Measurements from ENCODE around the gene SLC6A6. TPM values are rescaled to one million over a fixed set of nuclear protein-coding genes. Genes with fewer than 3 reads are reported as not detected.
A peak's percentile ranks its signal among the peaks of the same experiment; 100 is the strongest.
"Not testable (repeated sequence)": the region's sequence is repeated elsewhere in the genome, so short reads cannot be mapped to it uniquely, and the experiment has no call there.

The SLC6A6 gene
- polyA plus RNA-seq, 6 donors from 2014 or later = 4.7 to 9.1 (median 6.2) TPM

DNA sequence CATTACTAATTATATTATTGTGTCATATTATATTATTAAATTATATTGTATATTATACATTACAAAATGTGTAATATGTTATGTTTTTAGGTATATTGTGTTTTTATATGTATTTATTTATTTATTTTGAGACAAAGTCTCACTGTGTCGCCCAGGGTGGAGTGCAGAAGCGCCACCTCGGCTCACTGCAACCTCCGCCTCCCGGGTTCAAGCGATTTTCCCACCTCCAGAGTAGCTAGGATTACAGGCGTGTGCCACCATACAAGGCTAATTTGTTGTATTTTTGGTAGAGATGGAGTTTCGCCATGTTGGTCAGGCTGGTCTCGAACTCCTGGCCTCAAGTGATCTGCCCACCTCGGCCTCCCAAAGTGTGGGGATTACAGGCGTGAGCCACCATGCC lies 113.1 kb downstream of the SLC6A6 start:
- not testable (repeated sequence) for H3K4me1 Mint-ChIP-seq; H3K4me3 Mint-ChIP-seq; DNase-seq; ATAC-seq (ENCODE audit: low read depth in 2 of 2); H3K36me3 Mint-ChIP-seq; H3K27ac Mint-ChIP-seq; H3K9me3 Mint-ChIP-seq
- peaks cover 0 to 17% (median 7%) of the 10 kb centered on the region in 3 donors for H3K27me3 Mint-ChIP-seq

DNA sequence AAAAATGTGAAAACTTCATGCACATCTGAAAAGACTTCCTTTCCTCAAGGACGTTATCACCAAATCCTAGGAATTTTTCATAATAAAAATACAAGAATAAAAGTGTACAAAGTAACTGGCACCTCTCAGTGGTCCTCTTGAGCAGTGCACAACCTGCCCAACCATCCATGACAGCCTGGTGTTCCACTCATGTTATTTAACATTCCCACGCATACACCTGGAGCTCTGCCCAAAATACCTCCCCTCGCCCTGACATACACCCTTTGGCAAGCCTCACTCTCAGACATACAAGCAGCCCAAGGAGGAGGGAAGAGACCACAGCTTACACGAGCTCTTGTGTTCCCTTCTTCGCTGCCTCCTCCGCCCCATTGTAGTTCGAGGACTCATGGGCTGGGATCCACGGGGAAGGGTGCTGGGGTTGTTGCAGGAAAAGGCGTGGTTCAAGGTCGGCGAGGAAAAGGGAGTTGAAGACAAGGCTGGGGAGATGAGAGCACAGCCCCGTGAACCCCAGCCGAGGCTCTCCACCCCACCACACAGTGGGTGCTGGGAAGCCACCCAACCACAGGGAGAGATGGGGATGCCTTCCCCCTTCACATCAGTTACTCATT lies 114.4 kb downstream of the SLC6A6 start:
- no peak for DNase-seq
- no peaks in the 10 kb centered on the region for H3K4me1 Mint-ChIP-seq

DNA sequence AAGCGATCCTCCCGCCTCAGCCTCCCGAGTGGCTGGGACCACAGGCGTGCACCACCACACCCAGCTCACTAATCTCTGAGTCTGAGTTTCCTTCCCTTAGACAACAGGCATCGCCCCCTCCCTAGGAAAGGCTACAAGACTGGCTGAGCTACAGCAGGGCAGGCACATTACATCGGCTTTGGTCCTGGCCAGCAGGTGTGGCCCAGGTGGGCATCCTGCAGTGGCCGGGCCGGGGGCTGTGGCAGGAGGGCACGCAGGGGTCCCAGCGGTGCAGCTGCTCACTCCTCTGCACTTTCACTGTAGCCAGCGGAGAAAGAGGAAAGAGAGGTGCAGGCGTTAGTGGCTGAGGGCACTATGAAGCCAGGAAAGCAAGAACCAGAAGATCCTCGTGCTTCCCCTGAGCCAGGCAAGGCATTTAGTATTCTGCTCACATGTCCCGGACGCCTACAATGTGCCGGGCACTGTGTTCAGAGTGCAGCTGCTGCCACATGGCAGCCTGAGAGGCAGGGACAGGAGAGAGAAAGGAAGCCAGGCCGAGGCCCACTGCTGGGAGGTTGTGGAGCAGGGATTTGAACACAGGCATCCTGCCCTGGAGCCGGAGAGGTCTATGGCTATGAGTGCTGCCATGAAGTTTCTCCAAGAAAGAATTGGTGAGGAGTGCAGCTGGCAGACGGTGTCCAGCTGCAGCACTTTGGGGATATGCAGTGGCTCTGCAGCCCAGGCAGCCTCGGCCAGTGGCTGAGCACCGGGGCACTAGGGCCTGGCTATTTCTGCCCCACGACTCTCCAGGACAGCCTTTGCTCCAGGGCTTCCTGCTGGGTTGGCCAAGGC lies 115.4 kb downstream of the SLC6A6 start:
- H3K9me3 Mint-ChIP-seq = peaks cover 0 to 4% (median 0%) of the 10 kb centered on the region in 7 donors
- no peak overlapping the region for H3K27ac Mint-ChIP-seq
- no peak overlapping the region for H3K4me3 Mint-ChIP-seq
- peaks cover 0 to 25% (median 16%) of the 10 kb centered on the region in 3 donors for H3K27me3 Mint-ChIP-seq
- H3K36me3 Mint-ChIP-seq = no peaks in the 10 kb centered on the region
- DNase-seq = no peak
- H3K4me1 Mint-ChIP-seq = no peaks in the 10 kb centered on the region
- ATAC-seq (ENCODE audit: low read depth in 2 of 2) = no peak

More for the DNA sequence above, 114.4 kb downstream of the SLC6A6 start:
- Mint-ChIP-seq H3K9me3 (peaks cover 0 to 4% (median 0%) of the 10 kb centered on the region in 7 donors), H3K4me3 (no peak overlapping the region), H3K36me3 (no peaks in the 10 kb centered on the region), H3K27ac (no peak overlapping the region), H3K27me3 (peaks cover 0 to 23% (median 15%) of the 10 kb centered on the region in 3 donors)
- ATAC-seq (ENCODE audit: low read depth in 2 of 2) = no peak

DNA sequence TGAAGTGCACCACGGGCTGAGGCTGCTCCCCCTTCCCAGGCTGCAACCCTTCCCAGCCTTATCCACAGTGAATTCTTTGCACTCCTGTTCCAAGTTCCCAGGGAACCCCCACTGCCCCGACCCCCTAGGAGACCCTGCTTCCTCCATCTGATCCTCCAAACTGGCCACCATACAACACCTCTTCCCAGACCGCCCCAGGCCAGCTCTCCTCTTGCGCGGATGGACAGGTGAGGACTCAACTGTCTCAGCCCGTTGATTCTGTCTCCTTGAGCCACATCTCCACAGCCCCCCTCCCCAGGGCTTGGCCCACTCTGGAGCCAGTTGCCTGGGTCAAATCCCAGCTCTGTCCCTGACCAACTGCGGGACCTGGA lies 116.0 kb downstream of the SLC6A6 start:
- no peak for DNase-seq
- ATAC-seq (ENCODE audit: low read depth in 2 of 2) = no peak
- H3K4me3 Mint-ChIP-seq = peak overlapping the region in 1 of 8 donors; percentile 26

DNA sequence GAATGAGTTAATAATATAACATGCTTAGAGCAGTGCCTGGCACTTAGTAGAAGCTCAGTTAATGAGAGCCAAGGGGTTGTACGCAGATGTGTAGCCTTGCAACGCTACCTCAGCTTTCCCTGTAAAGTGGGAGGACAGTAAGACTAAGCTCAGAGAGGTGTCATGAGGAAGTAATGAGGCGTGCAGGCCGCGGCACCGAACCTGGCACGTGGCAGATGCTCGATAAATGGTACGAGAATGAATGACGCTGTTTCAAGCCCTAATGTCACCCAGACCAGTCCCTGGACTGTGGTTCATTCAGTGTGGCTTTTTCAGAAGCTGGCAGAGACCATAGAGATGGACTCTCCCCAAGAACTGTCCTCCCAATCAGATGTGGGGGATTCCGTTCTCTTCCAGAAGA lies 116.5 kb downstream of the SLC6A6 start:
- H3K27me3 Mint-ChIP-seq = peaks cover 4 to 32% (median 25%) of the 10 kb centered on the region in 3 donors
- H3K36me3 Mint-ChIP-seq = no peaks in the 10 kb centered on the region
- no peak overlapping the region for H3K4me3 Mint-ChIP-seq
- H3K9me3 Mint-ChIP-seq = peaks cover 0 to 4% (median 0%) of the 10 kb centered on the region in 7 donors
- peak overlapping the region in 1 of 6 donors; percentile 11 for H3K27ac Mint-ChIP-seq
- no peak for ATAC-seq (ENCODE audit: low read depth in 2 of 2)
- no peaks in the 10 kb centered on the region for H3K4me1 Mint-ChIP-seq
- no peak for DNase-seq

More for the DNA sequence above, 116.0 kb downstream of the SLC6A6 start:
- Mint-ChIP-seq H3K9me3 (peaks cover 0 to 4% (median 0%) of the 10 kb centered on the region in 7 donors), H3K36me3 (no peaks in the 10 kb centered on the region), H3K4me1 (no peaks in the 10 kb centered on the region), H3K27me3 (peaks cover 3 to 31% (median 22%) of the 10 kb centered on the region in 3 donors), H3K27ac (no peak overlapping the region)

DNA sequence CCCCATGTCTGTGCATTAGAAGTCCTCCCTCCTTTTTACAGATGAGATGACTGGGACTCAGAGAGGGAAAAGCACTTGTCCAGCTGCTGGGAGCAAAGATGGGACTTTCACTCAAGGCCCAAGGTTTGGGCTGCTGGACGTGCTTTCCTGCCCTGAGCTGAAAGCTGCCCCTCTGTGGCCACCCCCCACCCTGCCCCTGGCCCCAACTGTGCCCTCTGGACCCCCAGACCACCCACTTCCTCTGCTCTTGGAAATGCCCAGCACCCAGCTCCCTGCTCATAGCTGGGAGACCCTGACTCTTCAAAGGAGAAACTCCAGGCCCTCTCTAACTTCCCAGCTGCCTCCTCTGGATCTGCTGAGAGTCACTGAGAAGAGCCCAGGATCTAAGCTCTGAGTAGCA lies 117.0 kb downstream of the SLC6A6 start:
- Mint-ChIP-seq H3K4me1 (no peaks in the 10 kb centered on the region), H3K36me3 (no peaks in the 10 kb centered on the region), H3K4me3 (no peak overlapping the region), H3K9me3 (peaks cover 0 to 4% (median 0%) of the 10 kb centered on the region in 7 donors), H3K27ac (peak overlapping the region in 1 of 6 donors; percentile 36), H3K27me3 (peaks cover 4 to 32% (median 25%) of the 10 kb centered on the region in 3 donors)
- ATAC-seq (ENCODE audit: low read depth in 2 of 2) (no peak), DNase-seq (no peak)

DNA sequence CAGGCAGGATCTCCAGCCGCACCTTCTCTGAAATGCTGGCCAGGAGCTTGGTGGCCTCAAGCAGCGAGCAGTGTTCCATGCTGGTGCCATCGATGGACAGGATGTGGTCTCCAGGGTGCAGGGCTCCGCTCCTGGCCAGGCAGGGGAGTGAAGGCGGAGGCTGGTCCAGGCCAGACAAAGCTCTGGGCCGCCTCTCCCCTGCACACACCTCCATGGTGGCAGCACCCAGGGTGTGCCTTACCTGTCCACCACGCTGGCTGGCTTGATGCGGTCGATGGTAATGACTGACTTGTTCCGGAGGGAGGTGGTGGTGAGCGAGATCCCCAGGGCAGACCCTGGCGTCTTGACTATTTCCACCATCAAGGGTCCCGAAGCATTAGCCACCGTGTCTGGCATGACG lies 117.7 kb downstream of the SLC6A6 start:
- no peaks in the 10 kb centered on the region for H3K4me1 Mint-ChIP-seq
- ATAC-seq (ENCODE audit: low read depth in 2 of 2) (no peak), DNase-seq (no peak)
- H3K4me3 Mint-ChIP-seq = no peak overlapping the region
- H3K27ac Mint-ChIP-seq = no peak overlapping the region
- H3K27me3 Mint-ChIP-seq = peaks cover 4 to 32% (median 31%) of the 10 kb centered on the region in 3 donors
- peaks cover 0 to 4% (median 0%) of the 10 kb centered on the region in 7 donors for H3K9me3 Mint-ChIP-seq
- H3K36me3 Mint-ChIP-seq = no peaks in the 10 kb centered on the region

DNA sequence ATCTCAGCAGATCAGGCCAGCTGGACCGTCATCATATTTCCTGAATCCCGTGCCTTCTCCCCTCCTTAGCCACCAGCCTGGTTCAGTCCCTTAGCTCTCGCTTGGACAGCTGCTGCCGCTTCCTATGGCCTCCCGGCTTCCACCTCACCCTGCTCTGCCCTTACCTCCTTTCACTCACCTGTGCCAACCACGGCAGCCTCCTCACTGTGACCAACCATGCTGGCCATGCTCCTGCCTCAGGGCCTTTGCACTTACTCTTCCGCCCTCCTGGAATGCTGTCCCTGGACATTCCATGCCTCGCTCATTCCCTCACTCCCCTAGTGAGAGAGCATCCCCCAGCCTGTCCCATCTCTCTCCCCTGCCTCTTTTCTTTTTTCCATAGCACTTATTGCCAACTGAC lies 118.6 kb downstream of the SLC6A6 start:
- H3K36me3 Mint-ChIP-seq = no peaks in the 10 kb centered on the region
- H3K4me3 Mint-ChIP-seq = no peak overlapping the region
- ATAC-seq (ENCODE audit: low read depth in 2 of 2) = no peak
- peak overlapping the region in 2 of 6 donors; percentile 9 to 17 for H3K27ac Mint-ChIP-seq
- H3K27me3 Mint-ChIP-seq = peaks cover 4 to 33% (median 32%) of the 10 kb centered on the region in 3 donors
- no peaks in the 10 kb centered on the region for H3K4me1 Mint-ChIP-seq
- DNase-seq = no peak
- H3K9me3 Mint-ChIP-seq = peaks cover 0 to 4% (median 0%) of the 10 kb centered on the region in 7 donors

DNA sequence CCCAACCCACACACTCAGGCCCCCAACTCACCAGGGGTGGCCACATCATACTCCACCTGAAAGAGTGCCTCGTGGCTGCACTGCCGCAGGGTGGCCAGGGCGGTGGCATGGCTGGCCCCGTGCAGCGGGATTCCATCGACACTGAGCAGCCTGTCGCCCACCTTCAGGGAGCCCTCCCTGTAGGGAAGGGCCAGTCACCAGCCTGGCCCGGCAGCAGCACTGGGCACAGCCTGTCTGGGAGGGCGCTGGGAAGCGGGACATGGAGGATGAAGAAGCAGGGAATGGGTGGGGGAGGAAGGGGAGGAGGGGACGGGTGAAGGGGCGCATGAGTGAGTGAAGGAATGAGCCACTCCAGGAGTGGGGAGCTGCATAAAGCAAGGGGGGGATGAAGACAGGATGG lies 119.2 kb downstream of the SLC6A6 start:
- Mint-ChIP-seq H3K9me3 (peaks cover 0 to 4% (median 0%) of the 10 kb centered on the region in 7 donors), H3K36me3 (no peaks in the 10 kb centered on the region), H3K27ac (no peak overlapping the region), H3K27me3 (peaks cover 4 to 40% (median 32%) of the 10 kb centered on the region in 3 donors), H3K4me3 (peak overlapping the region in 1 of 8 donors; percentile 56), H3K4me1 (no peaks in the 10 kb centered on the region)
- no peak for DNase-seq
- no peak for ATAC-seq (ENCODE audit: low read depth in 2 of 2)

DNA sequence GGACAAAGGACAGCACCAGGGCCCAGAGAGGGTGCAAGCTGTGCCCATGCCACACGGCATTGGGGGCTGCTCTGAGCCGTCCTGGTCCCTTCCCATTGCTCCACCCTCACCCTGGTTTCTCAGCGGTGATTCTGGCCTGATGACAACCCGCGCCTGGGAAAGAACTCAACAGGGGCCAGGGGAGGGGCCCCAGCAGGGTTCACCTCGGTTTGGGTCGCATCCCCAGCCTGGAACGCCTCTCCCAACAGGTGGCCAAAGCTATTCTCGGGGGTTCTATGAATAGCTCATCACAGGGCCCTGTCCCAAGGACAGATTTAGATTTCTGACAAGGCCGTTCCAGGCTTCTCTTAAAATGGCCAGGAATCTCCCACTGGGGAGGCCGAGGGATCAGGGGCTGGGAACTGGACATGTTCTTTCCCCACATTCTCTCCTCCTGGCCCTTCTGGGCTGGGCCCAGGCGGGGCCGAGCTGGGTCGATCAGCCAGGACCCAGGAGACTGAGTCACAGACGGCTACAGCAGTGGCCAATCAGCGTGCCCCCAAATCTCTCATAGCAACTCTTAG lies 119.8 kb downstream of the SLC6A6 start:
- Mint-ChIP-seq H3K27ac (no peak overlapping the region), H3K27me3 (peaks cover 4 to 44% (median 26%) of the 10 kb centered on the region in 3 donors), H3K9me3 (no peaks in the 10 kb centered on the region), H3K36me3 (no peaks in the 10 kb centered on the region), H3K4me3 (no peak overlapping the region), H3K4me1 (no peaks in the 10 kb centered on the region)
- DNase-seq = no peak
- ATAC-seq (ENCODE audit: low read depth in 2 of 2) = no peak

DNA sequence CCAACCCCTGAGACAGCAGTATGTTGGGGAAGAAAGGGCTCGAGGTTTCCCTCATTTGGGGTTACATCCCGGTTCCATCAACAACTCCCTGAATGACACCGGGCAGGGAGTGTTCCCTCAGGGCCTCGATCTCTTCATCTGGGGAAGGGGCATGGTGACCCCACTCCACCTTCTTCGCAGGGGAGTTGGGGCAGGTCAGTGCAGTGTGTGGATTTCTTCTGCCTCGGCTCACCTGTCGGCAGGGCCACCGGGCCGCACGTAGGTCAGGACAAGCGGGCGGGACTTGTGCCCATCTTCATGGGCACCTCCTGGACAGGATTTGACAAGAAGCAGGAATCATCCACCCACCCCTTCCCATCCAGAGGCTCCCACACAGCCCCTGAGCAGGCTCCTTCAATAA lies 120.4 kb downstream of the SLC6A6 start:
- H3K36me3 Mint-ChIP-seq = no peaks in the 10 kb centered on the region
- H3K4me3 Mint-ChIP-seq = no peak overlapping the region
- ATAC-seq (ENCODE audit: low read depth in 2 of 2) = no peak

DNA sequence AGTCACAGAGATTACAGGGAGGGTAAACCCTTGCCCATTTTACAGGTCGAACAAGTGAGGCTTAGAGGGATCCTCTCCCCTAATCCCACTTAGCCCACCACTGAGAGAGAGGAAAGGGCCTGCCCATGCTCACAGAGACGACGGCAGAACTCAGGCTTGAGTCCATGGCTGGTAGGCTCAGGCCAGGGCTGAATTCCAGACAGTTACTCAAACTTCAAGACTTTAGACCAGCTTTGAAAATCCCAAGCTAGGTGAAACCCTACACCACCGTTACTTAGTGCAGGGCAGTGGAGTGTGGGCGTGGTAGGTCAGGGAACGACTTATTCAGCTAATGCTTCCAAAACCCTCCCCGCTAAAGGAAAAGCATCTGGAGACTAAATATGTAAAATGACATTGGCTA lies 121.4 kb downstream of the SLC6A6 start:
- Mint-ChIP-seq H3K36me3 (no peaks in the 10 kb centered on the region), H3K9me3 (no peaks in the 10 kb centered on the region)

More for the DNA sequence above, 120.4 kb downstream of the SLC6A6 start:
- no peak for DNase-seq
- Mint-ChIP-seq H3K27ac (no peak overlapping the region), H3K9me3 (no peaks in the 10 kb centered on the region), H3K27me3 (peaks cover 4 to 45% (median 25%) of the 10 kb centered on the region in 3 donors), H3K4me1 (no peaks in the 10 kb centered on the region)

DNA sequence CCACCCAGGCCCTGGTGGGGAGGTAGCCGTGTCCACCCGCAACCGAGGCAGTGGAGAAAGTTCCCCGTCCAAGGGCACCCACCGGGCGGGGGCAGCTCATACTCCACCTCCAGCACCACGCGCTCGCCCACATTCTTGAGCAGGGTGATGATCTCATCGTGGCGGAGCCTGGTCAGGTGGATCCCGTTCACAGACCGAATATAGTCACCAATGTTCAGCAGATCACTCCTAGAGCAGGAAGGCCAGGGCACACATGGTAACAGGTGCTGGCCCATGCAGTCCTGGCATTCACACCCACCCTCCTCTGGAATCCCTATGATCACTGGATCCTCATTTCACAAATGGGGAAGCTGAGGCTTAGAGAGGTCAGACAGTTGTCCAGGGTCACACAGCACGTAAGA lies 121.9 kb downstream of the SLC6A6 start:
- peaks cover 8 to 43% (median 25%) of the 10 kb centered on the region in 3 donors for H3K27me3 Mint-ChIP-seq
- H3K36me3 Mint-ChIP-seq = no peaks in the 10 kb centered on the region
- no peak overlapping the region for H3K27ac Mint-ChIP-seq
- no peak overlapping the region for H3K4me3 Mint-ChIP-seq
- DNase-seq = no peak
- ATAC-seq (ENCODE audit: low read depth in 2 of 2) = no peak
- no peaks in the 10 kb centered on the region for H3K9me3 Mint-ChIP-seq
- no peaks in the 10 kb centered on the region for H3K4me1 Mint-ChIP-seq

More for the DNA sequence above, 121.4 kb downstream of the SLC6A6 start:
- Mint-ChIP-seq H3K4me3 (no peak overlapping the region), H3K27ac (no peak overlapping the region), H3K4me1 (no peaks in the 10 kb centered on the region), H3K27me3 (peaks cover 8 to 45% (median 25%) of the 10 kb centered on the region in 3 donors)
- DNase-seq (no peak), ATAC-seq (ENCODE audit: low read depth in 2 of 2) (no peak)

All from naive B cell (primary cell).